GM21619 (cell line): ENCODE measurements around the gene TSPAN8.
"Not testable (repeated sequence)": the region's sequence is repeated elsewhere in the genome, so short reads cannot be mapped to it uniquely, and the experiment has no call there.

Experiments used
- ATAC-seq: cut with Tn5 transposase; IDR thresholded peaks from one replicate; pipeline ENCODE4 v1.9.1; 2021; ENCODE audit not compliant: unreplicated experiment

The TSPAN8 gene

DNA sequence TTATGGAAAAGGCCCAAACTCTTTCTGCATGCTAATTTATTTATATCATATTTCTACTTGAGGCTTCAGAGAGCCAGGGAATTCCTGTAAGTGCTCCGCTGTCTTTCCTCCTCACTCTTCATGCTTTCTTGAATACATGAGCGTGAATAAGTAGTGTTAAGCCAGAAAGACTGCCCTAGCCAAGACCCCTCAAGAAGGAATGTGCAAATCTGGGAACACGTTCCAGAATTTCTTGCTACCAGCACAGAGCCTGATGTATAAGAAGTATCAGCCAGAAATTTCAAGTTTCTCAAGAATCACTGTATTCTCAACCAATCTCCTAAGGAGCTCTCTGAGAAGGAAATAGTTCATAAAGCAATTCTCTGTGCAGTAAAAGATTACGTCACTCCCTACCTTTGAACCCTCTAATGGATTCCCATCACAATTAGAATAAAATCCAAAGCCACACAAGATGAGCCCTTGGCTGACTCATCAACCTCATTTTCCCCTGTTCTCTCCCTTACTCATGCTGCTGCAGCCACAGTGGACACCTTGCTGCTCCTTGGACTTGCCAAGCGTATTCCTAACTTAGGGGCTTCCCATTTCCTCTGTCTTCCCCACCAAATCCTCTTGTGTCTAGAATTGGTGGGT is 6.9 kb upstream of the TSPAN8 start:
- ATAC-seq, result no peak

DNA sequence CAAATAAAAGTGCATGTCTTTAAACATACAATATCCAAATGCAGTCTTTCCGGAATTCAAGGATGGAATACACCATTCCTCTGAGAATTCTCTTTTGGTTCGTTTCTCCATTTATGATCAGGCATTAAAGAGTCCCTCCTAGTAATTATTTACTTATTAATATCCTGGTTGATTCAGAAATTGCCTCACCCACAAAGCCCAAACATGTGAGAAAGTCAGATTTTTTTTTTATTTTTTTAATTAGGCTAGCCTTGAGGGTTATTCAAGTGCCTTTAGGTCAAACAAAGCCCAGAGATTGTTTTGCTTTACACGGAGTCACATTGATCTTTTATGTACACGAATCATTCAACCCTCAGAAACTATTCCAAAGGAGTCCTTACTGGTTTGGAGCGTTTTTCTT is 6.4 kb upstream of the TSPAN8 start:
- no peak for ATAC-seq

DNA sequence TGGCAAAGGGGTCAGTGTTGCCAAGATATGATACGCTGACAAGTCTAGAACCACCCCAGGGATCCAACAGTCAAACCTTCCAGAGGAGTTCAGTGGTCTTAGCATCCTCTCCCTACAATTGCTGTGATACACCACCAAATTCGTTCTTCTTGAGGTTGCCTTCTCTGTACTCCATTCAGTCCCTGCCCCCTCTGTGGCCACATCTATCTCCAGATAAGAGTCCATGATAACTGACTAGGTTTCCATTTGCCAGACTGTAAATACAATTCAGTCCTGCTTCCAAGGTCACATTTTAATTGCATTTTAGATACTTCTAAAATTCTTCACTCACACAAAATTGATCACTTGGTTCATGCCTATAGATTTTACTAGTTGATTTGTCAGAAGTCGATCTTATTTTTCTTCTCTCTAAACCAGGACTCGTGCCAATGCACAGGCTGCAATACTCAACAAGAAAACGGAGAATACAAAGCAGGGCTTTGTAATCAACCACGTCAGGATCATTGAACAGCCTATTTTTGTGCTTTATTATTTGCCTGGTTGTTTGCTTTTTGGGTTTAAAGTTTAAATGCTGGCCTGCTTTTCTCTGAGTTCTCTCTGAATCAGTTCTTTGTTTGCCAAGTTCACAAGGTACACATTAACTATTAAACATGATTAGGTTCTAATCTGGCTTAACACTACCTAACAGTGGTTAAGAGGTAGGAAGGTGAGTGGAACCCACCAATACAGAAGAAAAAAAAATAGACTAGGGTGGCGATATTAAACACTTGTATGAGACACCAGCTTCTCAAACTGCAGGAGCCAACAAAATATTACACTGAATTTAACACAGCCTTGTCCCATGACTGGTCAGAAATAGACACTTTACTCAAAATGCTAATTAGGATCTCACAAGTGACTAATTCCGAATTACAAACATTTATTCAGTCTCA is 5.3 kb upstream of the TSPAN8 start:
- no peak for ATAC-seq

DNA sequence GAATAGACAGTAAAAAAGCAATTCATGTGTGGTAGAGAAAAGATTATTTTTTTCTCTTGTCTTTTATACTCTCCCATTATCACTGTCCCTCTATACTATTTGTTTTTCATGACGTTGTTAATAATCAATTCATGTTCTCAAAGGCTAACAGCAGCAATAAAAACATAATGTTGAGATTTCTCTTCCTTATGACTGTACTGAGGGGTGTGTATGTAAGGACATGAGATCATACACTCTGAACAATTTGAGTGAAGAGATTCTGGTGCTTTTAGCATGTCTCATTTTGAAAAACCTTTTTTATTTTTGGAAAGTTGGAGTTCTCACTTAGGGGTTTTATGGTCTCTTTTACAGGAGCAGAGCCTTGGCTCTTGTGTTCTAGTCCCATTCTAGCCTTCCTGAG is 3.8 kb upstream of the TSPAN8 start:
- ATAC-seq, result no peak

DNA sequence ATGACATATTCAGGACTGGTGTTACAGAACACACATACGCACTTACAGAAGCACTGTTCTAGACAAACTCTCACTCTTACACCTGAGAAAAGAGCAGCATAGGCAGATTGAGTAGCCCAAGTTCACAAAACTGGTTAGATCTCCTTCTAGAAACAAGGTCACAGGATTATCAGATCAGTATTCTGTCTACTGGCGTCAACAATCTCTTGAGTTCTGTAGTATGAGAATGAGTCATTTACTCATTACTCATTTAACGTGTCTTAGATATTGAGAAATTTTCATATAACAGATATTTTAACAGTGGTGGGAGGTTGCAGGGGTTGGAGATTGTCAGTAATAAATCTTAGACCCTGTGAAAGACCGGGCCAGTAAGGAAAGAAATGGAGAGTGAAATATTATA is 2.8 kb upstream of the TSPAN8 start:
- ATAC-seq, result no peak

DNA sequence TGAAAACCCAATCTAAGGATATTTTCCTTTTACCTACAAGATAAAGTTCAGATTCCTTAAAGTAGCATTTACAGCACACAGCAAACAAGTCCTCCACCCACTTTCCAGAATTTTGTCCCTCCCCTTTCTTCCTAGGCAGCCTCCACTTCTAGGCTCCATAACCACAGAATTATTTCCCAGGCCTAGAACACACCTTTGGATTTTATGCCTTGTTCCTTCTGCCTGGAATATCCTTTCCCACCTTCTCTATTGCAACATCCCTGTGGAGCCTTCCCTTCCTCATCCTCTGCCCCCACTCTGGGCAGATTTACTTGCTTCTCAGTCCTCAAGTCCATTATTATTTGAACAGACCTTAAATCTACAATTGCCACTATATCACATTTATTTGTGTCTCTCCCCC is 2.1 kb upstream of the TSPAN8 start:
- ATAC-seq, result no peak

DNA sequence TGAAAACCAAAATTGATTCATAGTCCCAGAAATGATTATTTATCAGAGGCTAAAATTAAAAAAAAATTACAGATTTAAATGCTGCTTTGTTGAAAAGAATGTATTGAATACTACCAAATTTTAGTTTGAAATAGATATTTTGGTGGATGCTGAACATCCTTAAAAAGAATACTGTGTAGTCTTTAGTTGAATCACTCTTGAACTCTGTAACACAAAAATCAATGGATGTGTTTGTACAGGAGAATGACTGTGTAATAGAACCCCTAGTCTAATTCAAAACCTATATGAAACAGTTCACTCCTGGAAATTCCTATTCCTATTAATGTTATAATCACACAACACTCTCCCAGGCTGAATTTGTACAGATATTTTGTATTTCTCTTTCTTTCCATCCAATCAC is 1.5 kb upstream of the TSPAN8 start:
- no peak for ATAC-seq

DNA sequence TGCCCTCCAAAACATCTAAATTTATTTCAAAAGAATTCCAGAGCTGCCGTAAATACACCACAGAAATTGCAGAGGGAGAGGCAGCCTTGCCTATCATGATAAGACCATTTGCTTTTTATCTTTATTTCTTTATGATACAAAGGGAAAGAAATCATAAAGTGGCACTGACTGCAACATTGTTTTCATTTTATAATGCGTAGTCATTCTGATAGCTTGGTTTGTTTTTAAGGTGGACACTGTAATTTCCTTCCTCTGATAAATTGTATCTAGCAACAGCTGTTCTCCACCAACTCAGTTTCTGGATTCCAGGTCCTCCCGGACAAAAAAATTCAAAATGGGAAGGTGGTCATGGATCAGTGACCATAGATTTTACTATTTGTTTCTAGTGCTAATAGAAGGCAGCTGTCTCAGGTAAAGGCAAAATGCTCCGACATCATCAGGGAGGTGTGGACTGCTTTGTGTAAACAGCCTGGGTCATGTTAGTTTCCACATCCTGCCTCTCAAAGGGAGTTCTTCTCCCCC is 623 bp upstream of the TSPAN8 start:
- ATAC-seq, result no peak

DNA sequence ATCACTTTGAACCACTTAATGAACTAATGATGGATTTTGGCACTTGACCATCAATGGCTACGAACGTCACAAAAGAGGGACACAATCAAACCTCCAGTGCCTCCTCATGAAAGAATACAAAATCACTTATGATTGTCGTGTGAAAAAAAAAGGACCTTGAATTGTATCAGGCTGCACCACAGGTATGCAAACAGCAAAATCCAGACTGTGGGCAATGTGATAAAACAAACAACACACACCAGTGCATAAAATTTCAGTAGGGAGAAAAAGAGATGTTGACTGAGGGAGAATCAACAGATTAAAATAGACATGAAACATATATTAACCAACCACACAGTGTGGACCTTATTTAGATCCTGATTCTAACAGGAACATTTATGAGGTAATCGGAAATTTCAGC is 2.6 kb downstream of the TSPAN8 start:
- ATAC-seq, result no peak

DNA sequence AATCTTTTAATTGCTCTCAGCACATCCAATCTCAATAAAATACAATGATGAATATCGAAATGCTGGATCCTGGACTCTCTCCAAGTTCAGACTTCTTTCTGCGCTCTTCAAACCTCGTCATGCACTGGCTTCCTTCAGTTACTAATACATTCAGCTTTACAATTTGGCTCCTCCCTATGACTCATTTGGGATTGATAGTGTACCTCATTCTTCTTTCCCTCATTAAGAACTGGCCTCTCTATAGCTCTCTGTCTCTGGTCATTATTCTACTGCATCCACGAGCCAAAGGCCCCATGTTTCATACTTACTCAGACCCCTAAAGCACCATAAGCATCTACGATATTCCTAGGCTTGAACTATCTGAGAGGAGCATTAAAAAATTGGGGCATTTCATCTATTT is 4.9 kb downstream of the TSPAN8 start:
- no peak for ATAC-seq

DNA sequence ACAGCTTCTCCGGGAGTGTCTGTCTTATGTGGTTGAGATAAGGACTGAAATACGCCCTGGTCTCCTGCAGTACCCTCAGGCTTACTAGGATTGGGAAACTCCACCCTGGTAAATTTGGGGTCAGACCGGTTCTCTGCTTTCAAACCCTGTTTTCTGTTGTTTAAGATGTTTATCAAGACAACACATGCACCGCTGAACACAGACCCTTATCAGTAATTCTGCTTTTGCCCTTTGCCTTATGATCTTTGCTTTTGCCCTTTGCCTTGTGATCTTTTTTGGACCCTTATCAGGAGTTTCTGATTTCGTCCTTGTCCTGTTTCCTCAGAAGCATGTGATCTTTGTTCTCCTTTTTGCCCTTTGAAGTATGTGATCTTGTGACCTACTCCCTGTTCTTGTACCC is 7.8 kb downstream of the TSPAN8 start:
- not testable (repeated sequence) for ATAC-seq

DNA sequence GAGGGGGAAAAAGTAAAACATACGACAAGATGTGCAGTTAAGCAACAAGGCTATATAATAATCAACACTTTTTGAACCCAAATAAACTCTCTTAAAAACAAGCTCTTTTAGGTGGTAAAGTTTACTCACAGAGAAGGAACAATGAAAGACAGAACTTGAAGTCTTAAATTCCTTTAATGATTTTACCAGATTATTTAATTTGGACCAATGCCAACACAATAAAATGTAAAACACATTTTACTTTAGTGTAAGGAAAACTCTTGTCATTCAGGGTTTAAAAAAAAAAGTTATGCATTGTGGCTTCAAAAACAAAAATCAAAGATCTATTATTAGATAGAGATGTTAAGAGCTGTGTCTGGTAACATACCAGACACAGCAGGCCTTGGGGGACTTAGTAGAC is 13.1 kb downstream of the TSPAN8 start:
- ATAC-seq, result no peak

DNA sequence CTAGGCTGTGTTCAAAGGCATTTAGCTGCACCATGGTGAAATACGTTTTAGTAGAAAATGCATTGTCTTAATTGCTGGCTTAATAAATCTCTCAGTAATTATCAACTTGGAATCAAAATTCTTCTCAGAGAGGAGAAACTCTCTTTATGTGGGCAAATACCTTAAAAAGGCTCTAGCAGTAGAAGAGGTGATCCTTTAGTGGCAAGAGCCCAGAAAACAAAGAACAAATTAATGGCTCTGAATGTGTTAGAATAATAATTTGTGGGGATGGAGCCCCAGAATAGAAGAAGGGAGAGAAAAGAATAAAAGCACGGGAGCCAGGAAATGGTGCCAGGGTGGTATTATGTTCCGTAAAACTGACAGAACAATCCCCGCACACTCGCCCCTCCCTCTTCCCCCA is 14.8 kb downstream of the TSPAN8 start:
- ATAC-seq, result no peak

DNA sequence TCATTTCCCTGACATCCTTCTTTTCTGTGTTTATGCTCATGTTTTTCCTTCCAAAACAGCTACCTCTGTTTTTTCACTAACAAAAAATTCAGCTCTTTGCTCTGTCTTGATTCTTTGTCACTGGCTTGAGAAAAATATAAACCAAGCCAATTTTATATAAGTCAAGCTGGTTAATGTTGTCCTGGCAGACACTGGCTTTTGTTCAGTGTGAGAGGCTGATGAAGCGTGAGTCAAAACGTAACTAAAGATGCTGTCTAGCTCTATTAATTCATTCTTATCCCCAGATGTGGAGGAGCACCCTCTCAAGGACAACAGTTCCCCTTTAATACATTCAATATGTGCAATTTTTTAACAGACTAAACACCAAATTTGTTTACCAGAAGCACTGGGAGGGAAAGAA is 15.8 kb downstream of the TSPAN8 start:
- no peak for ATAC-seq

DNA sequence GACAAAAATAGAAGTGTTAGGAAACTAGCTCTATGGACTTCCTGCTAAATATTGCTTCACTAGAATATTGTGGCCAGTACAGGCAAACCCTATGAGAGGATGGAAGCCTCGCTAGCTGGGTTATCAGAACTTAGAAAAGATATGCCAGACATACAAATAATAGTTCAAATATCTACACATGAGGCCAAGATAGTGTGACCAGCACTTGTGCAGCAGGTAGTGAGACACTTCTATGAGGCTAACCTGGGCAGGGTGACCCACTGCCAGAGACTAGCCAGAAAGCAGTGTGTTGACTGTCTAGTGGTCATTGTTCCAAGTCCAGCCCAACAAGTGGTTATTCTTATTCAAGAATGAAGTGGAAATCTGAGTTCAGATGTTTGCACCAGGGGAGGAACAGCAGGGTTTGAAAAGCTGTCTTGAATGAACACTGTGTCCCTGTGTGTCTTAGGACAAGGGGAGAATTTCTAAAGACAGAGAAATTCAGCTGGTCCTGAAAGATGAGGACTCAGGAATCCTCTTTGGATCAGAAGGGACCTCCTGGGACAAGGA is 16.3 kb downstream of the TSPAN8 start:
- ATAC-seq, result no peak

DNA sequence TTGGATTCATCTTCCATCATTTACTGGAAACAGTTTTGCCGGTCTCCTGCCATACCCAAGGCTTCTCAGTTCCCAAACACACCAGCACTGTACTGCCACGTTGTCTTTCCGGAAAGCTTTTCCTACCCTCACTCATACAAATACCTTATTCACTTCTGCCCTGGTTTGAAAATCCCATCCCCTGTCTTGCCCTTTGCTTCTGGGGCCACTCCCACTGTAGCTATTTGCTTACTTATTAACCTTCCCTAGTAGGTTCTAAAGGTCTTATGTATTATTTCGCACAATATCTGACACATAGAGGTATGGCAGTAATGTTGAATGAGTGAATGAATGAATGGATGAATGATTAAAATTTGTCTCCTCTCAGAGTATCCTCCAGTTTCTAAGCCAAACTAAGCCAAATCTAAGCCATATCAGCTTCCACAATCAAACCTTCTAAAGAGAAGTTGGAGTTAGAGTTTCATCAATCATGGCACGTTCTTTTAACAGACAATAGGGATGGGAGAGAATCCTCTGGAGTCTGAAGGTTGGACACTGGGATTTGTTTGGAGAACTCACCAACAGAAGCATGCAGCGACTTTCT is 18.6 kb downstream of the TSPAN8 start:
- no peak for ATAC-seq

DNA sequence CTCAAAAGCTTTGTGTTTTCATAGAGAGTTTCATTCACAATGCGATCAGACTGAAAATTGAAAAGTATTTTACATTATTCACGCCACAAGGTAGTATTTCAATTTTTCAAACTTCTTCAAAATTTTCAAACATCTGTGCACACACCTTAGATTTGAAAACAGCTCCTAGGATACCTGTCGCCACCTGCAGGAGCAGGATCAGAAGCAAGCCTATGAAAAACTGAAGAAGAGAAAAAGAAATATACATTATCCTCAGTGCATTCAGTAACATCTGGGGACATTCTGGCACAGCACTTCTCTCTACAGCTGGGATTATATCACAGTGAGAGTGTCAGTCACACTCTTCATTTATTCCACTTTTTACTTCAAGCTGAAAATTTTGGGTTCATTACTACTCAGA is 19.8 kb downstream of the TSPAN8 start:
- no peak for ATAC-seq

DNA sequence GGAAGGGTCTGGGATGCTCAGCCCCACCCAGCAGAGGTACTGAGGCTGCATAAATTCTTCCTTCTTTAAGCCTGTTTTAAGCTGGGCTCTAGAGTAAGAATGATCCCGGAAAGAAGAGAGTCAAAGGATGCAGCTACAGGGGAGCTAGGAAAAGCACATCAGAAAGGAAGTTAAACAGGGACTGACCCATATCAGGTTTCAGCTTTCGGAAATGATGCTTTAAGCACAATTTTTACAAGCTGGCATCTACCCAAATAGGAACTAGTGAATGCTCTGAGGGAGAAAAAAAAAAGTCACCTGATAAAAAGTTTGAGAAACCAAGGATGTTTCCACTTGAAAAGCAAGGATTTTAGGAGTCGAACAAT is 22.0 kb downstream of the TSPAN8 start:
- no peak for ATAC-seq

DNA sequence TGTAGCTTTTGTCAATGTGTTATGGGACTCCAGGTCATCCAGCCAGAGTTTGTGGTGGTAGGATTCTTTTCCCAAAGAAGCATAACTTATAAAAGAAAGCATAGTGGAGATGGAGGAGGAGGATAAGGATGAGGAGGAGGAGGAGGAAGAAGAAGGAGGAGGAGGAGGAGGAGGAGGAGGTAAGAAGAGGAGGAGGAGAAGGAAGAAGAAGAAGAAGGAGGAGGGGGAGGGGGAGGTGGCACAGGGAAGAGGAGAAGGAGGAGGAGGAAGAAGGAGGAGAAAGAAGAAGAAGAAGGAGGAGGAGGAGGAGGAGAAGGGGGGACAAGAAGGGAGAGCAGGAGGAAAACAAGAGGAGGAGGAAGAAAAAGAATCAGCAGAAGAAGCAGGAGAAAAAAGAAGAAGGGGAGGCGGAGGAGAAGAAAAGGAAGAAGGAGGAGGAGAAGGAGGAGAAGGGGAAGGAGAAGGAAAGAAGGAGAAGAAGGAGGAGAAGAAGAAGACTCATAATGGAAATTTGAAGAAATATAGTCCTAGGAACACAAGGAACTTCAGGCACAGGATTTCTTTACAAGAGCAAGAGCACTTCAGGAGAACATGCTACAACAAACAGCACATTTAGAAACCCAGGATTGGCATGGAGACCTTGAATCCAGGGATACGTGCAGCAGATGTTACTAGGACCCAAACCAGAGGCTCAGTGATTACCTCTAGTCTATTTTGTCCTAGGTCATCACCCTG is 22.6 kb downstream of the TSPAN8 start:
- ATAC-seq, result no peak

DNA sequence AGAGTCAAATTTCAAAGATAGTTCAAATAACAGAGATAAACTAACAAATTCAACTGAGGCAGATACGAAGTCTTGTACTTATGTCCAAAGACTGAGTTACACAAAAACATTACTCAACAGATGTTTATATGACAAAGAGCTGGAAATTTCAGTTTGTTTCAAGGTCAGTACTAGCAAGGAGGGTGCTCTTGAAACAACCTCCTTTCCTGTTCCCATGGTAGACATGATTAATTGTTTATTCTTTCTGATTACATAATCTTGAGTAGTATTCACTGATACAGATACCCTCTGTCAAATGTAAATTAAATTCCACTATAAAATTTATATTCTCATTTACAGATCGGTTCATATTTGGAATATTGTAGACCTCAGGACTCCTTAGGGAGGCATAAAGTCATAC is 23.4 kb downstream of the TSPAN8 start:
- ATAC-seq, result no peak

DNA sequence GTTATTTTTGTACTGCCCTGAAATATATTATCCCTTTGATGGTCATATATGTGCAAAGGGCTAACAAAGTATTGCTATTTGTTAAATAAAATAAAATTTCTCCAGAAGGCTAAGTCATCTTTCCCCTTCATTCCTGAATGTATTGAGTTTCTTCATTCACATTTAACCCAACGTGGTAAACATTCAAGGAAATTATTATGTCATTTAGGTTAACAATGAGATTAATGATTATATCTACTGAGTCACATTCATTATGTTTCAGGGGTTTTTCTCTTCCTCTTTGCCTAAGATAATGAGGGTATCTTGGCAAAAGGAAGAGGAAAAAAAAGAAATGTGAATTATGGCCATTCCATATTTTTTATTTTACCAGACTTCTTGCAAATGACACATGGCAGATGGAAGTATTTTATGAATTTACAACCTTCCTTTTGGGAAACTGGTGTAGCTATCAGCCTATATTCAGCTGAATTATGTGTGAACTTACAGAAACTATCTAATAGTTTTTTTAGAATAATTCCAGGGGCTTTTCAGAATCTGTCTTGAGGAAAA is 27.2 kb downstream of the TSPAN8 start:
- ATAC-seq, result no peak
